GM12874 (cell line): ENCODE data around the gene IGFN1.

Experiments
- CTCF ChIP-seq: IDR thresholded peaks from 2 replicates; pipeline ENCODE4 v1.5.1; 2011; ENCODE audit warnings: low read depth, mild to moderate bottlenecking, control low read depth, low read length, moderate library complexity; ENCODE audit not compliant: insufficient read depth

Gene IGFN1

GRCh38 chr1:201190624-201191051 is at the start of gene IGFN1:
IGFN1 (plus strand) TSS chr1:201190824; CDS start chr1:201193294, 2,470 bp downstream.
- no peak for TF ChIP-seq CTCF

DNA sequence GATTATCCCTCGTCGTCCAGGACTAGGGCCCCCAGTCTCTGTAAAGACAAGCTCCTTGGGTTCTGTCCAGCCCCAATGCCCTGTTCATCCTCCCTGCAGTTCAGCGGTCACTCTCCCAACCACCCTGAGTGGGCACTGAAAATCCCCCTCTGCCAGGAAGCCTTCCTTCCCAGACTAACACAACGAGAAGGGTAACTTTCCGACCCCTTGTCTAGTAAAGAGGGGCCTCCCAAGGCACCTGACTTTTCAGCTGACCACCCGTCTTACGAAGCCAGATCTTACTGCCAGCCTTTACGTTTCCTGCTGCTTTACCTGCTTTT is 49.7 kb upstream of the IGFN1 start:
- TF ChIP-seq CTCF: no peak

GRCh38 chr1:201141418-201141817 is 49.2 kb upstream of the IGFN1 start:
- TF ChIP-seq CTCF: no peak

DNA sequence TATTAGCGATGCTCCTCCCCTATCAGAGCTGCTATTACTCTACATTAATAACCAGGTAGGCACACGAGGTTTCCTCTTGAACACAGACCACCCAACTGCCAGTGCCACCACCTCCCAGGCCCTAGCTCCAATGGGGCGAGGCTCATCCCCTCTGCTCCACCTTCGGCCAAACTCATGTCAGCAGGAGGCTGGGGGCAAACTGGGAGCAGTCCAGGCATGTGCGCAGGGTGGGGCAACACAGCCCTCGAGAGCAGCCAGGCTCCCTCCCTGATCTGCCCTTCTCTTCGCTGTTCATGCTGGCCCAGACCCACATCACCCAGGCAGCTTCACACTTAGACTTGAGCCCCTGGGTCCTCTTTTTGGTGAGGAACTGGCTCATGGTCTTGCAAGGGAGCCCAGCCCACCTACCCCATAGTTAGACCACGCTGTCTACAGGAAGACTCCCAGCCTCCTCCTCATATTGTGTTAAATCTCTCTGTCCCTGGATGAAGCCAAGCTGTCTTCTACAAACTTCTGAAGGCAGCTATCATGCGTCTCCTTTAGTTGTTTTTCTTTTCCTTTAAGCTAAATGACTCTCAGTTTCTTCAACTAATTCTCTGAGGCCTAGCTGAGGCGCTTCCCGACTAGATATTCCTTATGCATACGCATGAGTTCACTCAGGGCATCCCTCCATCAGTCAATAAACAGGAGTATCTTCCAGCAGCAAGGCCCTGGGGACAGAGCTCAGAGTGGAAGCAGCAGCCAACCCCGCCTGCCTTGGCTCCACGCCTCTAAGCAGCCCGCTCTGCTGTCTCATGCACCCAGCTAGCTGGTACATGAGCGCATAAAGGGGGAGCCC is 48.4 kb upstream of the IGFN1 start:
- no peak for TF ChIP-seq CTCF

GRCh38 chr1:201142849-201143725 is 47.5 kb upstream of the IGFN1 start:
- no peak for TF ChIP-seq CTCF

GRCh38 chr1:201143726-201144635 is 46.6 kb upstream of the IGFN1 start:
- TF ChIP-seq CTCF: no peak

DNA sequence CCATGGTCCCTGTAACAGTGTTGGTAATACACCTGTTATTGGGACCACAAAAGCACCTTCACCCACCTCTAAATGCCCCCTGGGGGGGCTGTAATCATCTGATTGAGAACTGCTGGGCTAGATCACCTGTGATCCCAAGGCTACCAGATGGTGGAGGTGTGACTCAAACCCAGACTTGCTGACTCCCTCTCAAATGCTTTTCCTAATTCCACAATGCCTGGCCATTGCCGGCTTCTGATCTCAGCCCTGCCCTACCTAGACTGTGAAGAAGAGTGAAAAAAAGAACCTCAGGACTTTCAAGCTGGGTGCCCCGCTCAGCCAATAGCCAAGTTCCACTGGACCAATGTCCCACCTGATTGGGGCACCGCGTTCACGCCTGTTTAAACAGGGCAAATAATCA is 45.9 kb upstream of the IGFN1 start:
- TF ChIP-seq CTCF: no peak
